ENCODE results near the gene STOML1. TPM values are rescaled to one million over a fixed set of nuclear protein-coding genes. Genes with fewer than 3 reads are reported as not detected.

Gene STOML1
- total RNA-seq, 1 experiment from 2014 or later = 2.5 TPM

DNA sequence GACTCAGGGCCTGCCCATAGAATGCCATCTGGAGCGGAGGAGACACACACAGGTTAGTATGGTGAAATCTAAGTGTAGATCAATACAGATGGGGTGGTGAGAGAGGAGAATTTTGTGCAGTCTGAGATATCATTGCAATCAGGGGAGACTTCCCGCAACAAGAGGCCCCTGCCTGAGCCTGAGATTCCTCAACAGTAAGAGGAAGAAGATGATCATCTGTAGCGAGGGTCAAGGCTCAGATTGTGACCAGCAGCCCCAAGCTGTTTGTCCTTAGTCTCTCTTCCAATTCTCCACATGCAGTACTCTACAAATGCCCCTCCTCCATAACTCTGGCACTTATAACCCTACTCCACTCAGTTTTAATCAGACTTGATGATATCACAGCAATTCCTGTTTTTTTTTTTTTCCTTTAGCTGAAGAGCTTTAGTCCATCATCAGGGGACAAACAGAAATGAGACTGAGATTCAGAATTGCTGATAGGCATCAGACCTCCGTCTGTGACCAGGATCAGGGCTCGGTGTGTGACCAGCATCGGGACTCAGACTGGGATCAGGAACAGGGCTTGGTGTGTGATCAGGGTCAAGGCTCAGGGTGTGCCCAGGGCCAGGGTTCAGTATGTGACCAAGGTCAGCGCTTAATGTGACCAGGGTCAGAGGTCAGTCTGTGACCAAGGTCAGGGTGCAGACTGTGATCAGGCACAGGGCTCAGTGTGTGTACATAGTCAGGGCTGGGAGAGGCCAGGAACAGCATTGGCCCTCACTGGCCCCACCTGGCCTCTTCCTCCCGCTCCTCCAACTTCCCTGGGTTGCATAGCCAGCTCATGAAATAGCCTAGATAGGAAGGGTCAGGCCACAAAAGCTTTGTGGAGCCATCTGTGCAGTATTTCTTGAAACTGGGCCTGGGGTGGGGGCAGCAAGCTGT is 51.8 kb downstream of the STOML1 start:
- H3K4me1 ChIP-seq (ENCODE audit: insufficient read depth, low read length) = no peaks in the 10 kb centered on the region
- no peak for DNase-seq
- H3K4me2 ChIP-seq (ENCODE audit: insufficient read depth, insufficient read length, low read length) = no peak overlapping the region

More for the DNA sequence above, 51.8 kb downstream of the STOML1 start:
- H2AK5ac ChIP-seq (ENCODE audit: insufficient read length, low read length) = no peak overlapping the region
- H3K4me3 Mint-ChIP-seq = no peak overlapping the region
- H3K4me1 Mint-ChIP-seq = peaks cover 14 to 19% of the 10 kb centered on the region in 2 experiments
- no peaks in the 10 kb centered on the region for H3K79me1 ChIP-seq (ENCODE audit: insufficient read depth, low read depth, low read length, poor library complexity, severe bottlenecking)
- H3K4ac ChIP-seq (ENCODE audit: low read depth, low read length) = no peak overlapping the region
- H3K9me3 ChIP-seq (ENCODE audit: control insufficient read depth, low read depth, low read length) = no peaks in the 10 kb centered on the region
- no peak overlapping the region for H3T11ph ChIP-seq (ENCODE audit: low read length)
- TF ChIP-seq, protein P1, sequence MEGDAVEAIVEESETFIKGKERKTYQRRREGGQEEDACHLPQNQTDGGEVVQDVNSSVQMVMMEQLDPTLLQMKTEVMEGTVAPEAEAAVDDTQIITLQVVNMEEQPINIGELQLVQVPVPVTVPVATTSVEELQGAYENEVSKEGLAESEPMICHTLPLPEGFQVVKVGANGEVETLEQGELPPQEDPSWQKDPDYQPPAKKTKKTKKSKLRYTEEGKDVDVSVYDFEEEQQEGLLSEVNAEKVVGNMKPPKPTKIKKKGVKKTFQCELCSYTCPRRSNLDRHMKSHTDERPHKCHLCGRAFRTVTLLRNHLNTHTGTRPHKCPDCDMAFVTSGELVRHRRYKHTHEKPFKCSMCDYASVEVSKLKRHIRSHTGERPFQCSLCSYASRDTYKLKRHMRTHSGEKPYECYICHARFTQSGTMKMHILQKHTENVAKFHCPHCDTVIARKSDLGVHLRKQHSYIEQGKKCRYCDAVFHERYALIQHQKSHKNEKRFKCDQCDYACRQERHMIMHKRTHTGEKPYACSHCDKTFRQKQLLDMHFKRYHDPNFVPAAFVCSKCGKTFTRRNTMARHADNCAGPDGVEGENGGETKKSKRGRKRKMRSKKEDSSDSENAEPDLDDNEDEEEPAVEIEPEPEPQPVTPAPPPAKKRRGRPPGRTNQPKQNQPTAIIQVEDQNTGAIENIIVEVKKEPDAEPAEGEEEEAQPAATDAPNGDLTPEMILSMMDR (conservative IDR thresholded peaks at IDR 0.05) = no peak
- H3K18ac ChIP-seq (ENCODE audit: insufficient read length, low read depth, low read length) = no peak overlapping the region
- H3K9me3 Mint-ChIP-seq = no peaks in the 10 kb centered on the region
- no peak overlapping the region for H3K27ac ChIP-seq (ENCODE audit: insufficient read length, low read depth, low read length)
- H3K36me3 Mint-ChIP-seq (ENCODE audit: insufficient read depth in 1 of 3, low read depth in 3 of 3) = no peaks in the 10 kb centered on the region
- no peak overlapping the region for H4K91ac ChIP-seq (ENCODE audit: insufficient read length, low read depth, low read length)
- no peaks in the 10 kb centered on the region for H3K27me3 ChIP-seq (ENCODE audit: insufficient read depth, low read length)
- no peak overlapping the region for H3K23ac ChIP-seq (ENCODE audit: insufficient read length, low read depth, low read length)
- no peak overlapping the region for H3K56ac ChIP-seq (ENCODE audit: insufficient read length, low read depth, low read length)
- no CpG with 5 or more reads among the region's 8 CpGs for WGBS (ENCODE audit: extremely low coverage, insufficient read length, low lambda C conversion rate)
- no peak overlapping the region for H2BK12ac ChIP-seq (ENCODE audit: insufficient read length, low read depth, low read length)
- H2AFZ ChIP-seq (ENCODE audit: low read length) = no peak overlapping the region
- no peak overlapping the region for H4K5ac ChIP-seq (ENCODE audit: insufficient read length, low read depth, low read length)
- no peak overlapping the region for H2BK5ac ChIP-seq (ENCODE audit: insufficient read length, low read length)
- H3K9ac ChIP-seq (ENCODE audit: extremely low read depth, insufficient read length, low read length) = no peak overlapping the region
- peaks cover 8% of the 10 kb centered on the region for H3K27me3 Mint-ChIP-seq (ENCODE audit: low read depth)
- peak overlapping the region in 1 of 3 experiments; percentile 49; a peak in 1 of 7 replicates for H3K27ac Mint-ChIP-seq
- no peaks in the 10 kb centered on the region for H3K23me2 ChIP-seq (ENCODE audit: insufficient read length, low read depth, low read length, poor library complexity, severe bottlenecking)
- H3K14ac ChIP-seq (ENCODE audit: insufficient read depth, low read length) = no peak overlapping the region
- no peak overlapping the region for H2BK120ac ChIP-seq (ENCODE audit: low read depth, low read length, poor library complexity, severe bottlenecking)
- no peaks in the 10 kb centered on the region for H4K20me1 ChIP-seq (ENCODE audit: control insufficient read depth, insufficient read depth, insufficient read length)
- H2BK20ac ChIP-seq (ENCODE audit: low read depth, low read length, poor library complexity, severe bottlenecking) = no peak overlapping the region
- H4K8ac ChIP-seq (replicated peaks; ENCODE audit: insufficient read length, low read depth, low read length) = no peak overlapping the region
- no peaks in the 10 kb centered on the region for H3K79me2 ChIP-seq (ENCODE audit: insufficient read depth, low read length)
- no peak overlapping the region for H2BK15ac ChIP-seq (ENCODE audit: low read depth, low read length)

Data from H9 (cell line).